Panc1 (cell line): ENCODE measurements around the gene FBLN2.

ENCODE experiments used
- POLR2AphosphoS5 ChIP-seq: IDR thresholded peaks from 2 replicates; pipeline ENCODE4 v1.6.1; 2012; ENCODE audit warnings: mild to moderate bottlenecking, low read depth, low read length, moderate library complexity
- SIN3A ChIP-seq: IDR thresholded peaks from 2 replicates; pipeline ENCODE4 v1.6.1; 2012; ENCODE audit warnings: low read depth, mild to moderate bottlenecking, low read length, moderate library complexity, borderline replicate concordance; ENCODE audit not compliant: insufficient read depth
- TF ChIP-seq, protein P1 (sequence below): fragments of 450-650 bp; IDR thresholded peaks from 2 replicates; pipeline ENCODE4 v1.5.1; 2017; ENCODE audit warnings: mild to moderate bottlenecking
- TF ChIP-seq, protein P2 (sequence below), 2 experiments: IDR thresholded peaks; 2 replicates each; pipeline ENCODE4 v1.6.1; 2011 to 2012; ENCODE audit warnings: low read depth in 2 of 2, control low read depth in 1 of 2, low read length in 1 of 2, mild to moderate bottlenecking in 1 of 2, moderate library complexity in 1 of 2; ENCODE audit not compliant: insufficient read depth in 1 of 2

DNA sequence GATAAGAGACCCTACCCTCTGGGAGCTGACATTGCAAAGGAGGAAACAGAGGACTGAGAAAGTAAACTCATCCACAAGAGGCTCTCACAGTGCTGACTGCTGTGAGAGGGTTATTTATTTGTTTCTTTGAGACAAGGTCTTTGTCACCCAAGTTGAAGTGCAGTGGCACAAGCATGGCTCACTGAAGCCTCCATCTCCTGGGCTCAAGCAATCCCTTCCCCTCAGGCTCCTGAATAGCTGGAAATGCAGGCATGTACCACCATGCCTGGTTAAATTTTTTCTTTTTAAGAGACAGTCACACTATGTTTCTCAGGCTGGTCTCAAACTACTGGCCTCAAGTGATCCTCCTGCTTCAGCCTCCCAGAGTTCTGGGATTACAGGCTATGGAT lies 52.8 kb downstream of the FBLN2 start:
- TF ChIP-seq, protein P1, sequence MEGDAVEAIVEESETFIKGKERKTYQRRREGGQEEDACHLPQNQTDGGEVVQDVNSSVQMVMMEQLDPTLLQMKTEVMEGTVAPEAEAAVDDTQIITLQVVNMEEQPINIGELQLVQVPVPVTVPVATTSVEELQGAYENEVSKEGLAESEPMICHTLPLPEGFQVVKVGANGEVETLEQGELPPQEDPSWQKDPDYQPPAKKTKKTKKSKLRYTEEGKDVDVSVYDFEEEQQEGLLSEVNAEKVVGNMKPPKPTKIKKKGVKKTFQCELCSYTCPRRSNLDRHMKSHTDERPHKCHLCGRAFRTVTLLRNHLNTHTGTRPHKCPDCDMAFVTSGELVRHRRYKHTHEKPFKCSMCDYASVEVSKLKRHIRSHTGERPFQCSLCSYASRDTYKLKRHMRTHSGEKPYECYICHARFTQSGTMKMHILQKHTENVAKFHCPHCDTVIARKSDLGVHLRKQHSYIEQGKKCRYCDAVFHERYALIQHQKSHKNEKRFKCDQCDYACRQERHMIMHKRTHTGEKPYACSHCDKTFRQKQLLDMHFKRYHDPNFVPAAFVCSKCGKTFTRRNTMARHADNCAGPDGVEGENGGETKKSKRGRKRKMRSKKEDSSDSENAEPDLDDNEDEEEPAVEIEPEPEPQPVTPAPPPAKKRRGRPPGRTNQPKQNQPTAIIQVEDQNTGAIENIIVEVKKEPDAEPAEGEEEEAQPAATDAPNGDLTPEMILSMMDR: no peak
- no peak for TF ChIP-seq POLR2AphosphoS5
- TF ChIP-seq, protein P2, sequence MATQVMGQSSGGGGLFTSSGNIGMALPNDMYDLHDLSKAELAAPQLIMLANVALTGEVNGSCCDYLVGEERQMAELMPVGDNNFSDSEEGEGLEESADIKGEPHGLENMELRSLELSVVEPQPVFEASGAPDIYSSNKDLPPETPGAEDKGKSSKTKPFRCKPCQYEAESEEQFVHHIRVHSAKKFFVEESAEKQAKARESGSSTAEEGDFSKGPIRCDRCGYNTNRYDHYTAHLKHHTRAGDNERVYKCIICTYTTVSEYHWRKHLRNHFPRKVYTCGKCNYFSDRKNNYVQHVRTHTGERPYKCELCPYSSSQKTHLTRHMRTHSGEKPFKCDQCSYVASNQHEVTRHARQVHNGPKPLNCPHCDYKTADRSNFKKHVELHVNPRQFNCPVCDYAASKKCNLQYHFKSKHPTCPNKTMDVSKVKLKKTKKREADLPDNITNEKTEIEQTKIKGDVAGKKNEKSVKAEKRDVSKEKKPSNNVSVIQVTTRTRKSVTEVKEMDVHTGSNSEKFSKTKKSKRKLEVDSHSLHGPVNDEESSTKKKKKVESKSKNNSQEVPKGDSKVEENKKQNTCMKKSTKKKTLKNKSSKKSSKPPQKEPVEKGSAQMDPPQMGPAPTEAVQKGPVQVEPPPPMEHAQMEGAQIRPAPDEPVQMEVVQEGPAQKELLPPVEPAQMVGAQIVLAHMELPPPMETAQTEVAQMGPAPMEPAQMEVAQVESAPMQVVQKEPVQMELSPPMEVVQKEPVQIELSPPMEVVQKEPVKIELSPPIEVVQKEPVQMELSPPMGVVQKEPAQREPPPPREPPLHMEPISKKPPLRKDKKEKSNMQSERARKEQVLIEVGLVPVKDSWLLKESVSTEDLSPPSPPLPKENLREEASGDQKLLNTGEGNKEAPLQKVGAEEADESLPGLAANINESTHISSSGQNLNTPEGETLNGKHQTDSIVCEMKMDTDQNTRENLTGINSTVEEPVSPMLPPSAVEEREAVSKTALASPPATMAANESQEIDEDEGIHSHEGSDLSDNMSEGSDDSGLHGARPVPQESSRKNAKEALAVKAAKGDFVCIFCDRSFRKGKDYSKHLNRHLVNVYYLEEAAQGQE (IDR thresholded peaks at IDR 0.05; ENCODE audit: insufficient read depth in 1 of 2, low read depth in 2 of 2, low read length in 1 of 2): no peak
- no peak for TF ChIP-seq SIN3A
